Stomach (tissue), 4 donors: Measurements from ENCODE around the gene OR51B5.

Source experiments
- EP300 ChIP-seq: sonication (generic); formaldehyde crosslinking; IDR thresholded peaks from one replicate; pipeline ENCODE4 v1.6.1; 2017; ENCODE audit warnings: antibody characterized with exemption
- POLR2A ChIP-seq, 4 donors: fragments of 450-650 bp; IDR thresholded peaks; one replicate each; pipeline ENCODE4 v1.6.1; 2016; ENCODE audit warnings: antibody characterized with exemption in 4 of 4, control low read depth in 2 of 4, mild to moderate bottlenecking in 1 of 4, moderate library complexity in 1 of 4
- POLR2AphosphoS5 ChIP-seq, 3 donors: sonication (generic); formaldehyde crosslinking; IDR thresholded peaks; one replicate each; pipeline ENCODE4 v1.6.1; 2016; ENCODE audit warnings: antibody characterized with exemption in 3 of 3
- TF ChIP-seq, protein P1 (sequence below), 7 experiments: fragments of 450-650 bp in 4 of 7; fragments of 200-600 bp in 3 of 7; sonication (generic) in 3 of 7; IDR thresholded peaks; one replicate each; pipeline ENCODE4 v1.5.1; 2016 to 2019; ENCODE audit warnings: antibody characterized with exemption in 7 of 7, control low read depth in 2 of 7, mild to moderate bottlenecking in 1 of 7

DNA sequence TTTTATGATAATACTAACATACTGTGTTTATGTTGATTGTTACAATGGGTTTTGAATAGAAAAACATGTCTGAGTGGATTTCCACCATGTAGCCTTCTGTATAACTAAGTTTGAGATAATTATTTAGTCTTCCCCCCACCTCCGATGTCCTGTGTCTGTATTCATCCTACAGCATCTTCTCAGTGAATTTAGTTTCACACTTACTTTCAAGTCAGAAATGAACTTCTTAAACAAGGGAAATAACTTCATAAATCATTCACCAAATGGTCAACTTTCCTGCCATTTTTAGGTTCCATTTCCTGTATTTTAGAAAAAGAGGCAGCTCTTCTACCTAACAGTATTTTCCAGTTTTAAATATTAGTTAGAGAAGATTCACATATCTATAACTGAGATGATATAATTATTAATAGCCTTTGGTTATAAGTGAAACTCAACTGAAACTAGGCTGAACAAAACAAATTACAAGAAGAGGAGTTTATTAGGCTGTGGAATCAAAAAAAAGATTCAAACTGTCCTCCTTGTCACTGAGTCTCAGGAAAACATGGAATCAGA, 3.5 kb downstream of the OR51B5 start:
- TF ChIP-seq POLR2A (IDR thresholded peaks at IDR 0.05), result no peak
- TF ChIP-seq, protein P1, sequence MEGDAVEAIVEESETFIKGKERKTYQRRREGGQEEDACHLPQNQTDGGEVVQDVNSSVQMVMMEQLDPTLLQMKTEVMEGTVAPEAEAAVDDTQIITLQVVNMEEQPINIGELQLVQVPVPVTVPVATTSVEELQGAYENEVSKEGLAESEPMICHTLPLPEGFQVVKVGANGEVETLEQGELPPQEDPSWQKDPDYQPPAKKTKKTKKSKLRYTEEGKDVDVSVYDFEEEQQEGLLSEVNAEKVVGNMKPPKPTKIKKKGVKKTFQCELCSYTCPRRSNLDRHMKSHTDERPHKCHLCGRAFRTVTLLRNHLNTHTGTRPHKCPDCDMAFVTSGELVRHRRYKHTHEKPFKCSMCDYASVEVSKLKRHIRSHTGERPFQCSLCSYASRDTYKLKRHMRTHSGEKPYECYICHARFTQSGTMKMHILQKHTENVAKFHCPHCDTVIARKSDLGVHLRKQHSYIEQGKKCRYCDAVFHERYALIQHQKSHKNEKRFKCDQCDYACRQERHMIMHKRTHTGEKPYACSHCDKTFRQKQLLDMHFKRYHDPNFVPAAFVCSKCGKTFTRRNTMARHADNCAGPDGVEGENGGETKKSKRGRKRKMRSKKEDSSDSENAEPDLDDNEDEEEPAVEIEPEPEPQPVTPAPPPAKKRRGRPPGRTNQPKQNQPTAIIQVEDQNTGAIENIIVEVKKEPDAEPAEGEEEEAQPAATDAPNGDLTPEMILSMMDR (IDR thresholded peaks at IDR 0.05), result no peak
- TF ChIP-seq POLR2AphosphoS5 (IDR thresholded peaks at IDR 0.05), result no peak
- TF ChIP-seq EP300, result no peak
